CD4-positive, alpha-beta T cell treated with Interleukin-4 for 1 hour (primary cell): ENCODE data around the gene FGD4.
"Not testable (repeated sequence)": the region's sequence is repeated elsewhere in the genome, so short reads cannot be mapped to it uniquely, and the experiment has no call there.

ENCODE experiments used
- DNase-seq, 2 donors: peaks; one replicate each; pipeline ENCODE4 v3.0.0-alpha.2; 2020 to 2022

Gene FGD4

GRCh38 chr12:32499048-32499447, 99.7 kb downstream of the FGD4 start:
- no peak for DNase-seq

GRCh38 chr12:32501835-32502333, 102.5 kb downstream of the FGD4 start:
- DNase-seq, result no peak

- no peak for DNase-seq
Observed at GRCh38 chr12:32502693-32503502, 103.5 kb downstream of the FGD4 start.

- no peak for DNase-seq
Observed at GRCh38 chr12:32503730-32504129, 104.4 kb downstream of the FGD4 start.

GRCh38 chr12:32504591-32504990, 105.2 kb downstream of the FGD4 start:
- no peak for DNase-seq

GRCh38 chr12:32505067-32505945, 105.9 kb downstream of the FGD4 start:
- no peak for DNase-seq

- not testable (repeated sequence) for DNase-seq
Observed at GRCh38 chr12:32507096-32507941, 108.0 kb downstream of the FGD4 start.

- DNase-seq, result no peak
Observed at GRCh38 chr12:32507942-32508320, 108.6 kb downstream of the FGD4 start.

GRCh38 chr12:32508626-32509025, 109.3 kb downstream of the FGD4 start:
- DNase-seq, result no peak

- no peak for DNase-seq
Observed at GRCh38 chr12:32509328-32510091, 110.2 kb downstream of the FGD4 start.

- DNase-seq, result not testable (repeated sequence)
Observed at GRCh38 chr12:32511976-32512375, 112.6 kb downstream of the FGD4 start.

- no peak for DNase-seq
Observed at GRCh38 chr12:32512379-32512778, 113.0 kb downstream of the FGD4 start.

GRCh38 chr12:32512910-32513309, 113.6 kb downstream of the FGD4 start:
- DNase-seq, result no peak

- no peak for DNase-seq
Observed at GRCh38 chr12:32515137-32515873, 115.9 kb downstream of the FGD4 start.

GRCh38 chr12:32516230-32516629, 116.9 kb downstream of the FGD4 start:
- DNase-seq, result no peak

- no peak for DNase-seq
Observed at GRCh38 chr12:32517966-32518365, 118.6 kb downstream of the FGD4 start.

GRCh38 chr12:32519047-32519446, 119.7 kb downstream of the FGD4 start:
- no peak for DNase-seq

- DNase-seq, result no peak
Observed at GRCh38 chr12:32522331-32523221, 123.2 kb downstream of the FGD4 start.

- not testable (repeated sequence) for DNase-seq
Observed at GRCh38 chr12:32525802-32526201, 126.4 kb downstream of the FGD4 start.

- DNase-seq, result not testable (repeated sequence)
Observed at GRCh38 chr12:32526343-32526742, 127.0 kb downstream of the FGD4 start.
